Psoas muscle (tissue), 8 donors: Measurements from ENCODE around the gene NQO1. TPM values are rescaled to one million over a fixed set of nuclear protein-coding genes. Genes with fewer than 3 reads are reported as not detected.

Experiments used
- ATAC-seq, 4 donors: fragments of 200-7000 bp; cut with Tn5 transposase; one replicate each; pipeline ENCODE4 v1.9.1; 2020; ENCODE audit warnings: moderate library complexity in 3 of 4, mild to moderate bottlenecking in 2 of 4
- DNase-seq, 2 donors: peaks; one replicate each; pipeline ENCODE4 v3.0.0-alpha.2; 2020
- H3K27ac ChIP-seq: fragments of 200-600 bp; one replicate; pipeline ENCODE4 v1.8.0; 2022
- H3K27me3 ChIP-seq, 3 donors: fragments of 200-600 bp in 1 of 3; one replicate each; pipeline versions ENCODE4 v1.6.1 to v1.8.0; 2013 to 2022; ENCODE audit warnings: low read length in 2 of 3, mild to moderate bottlenecking in 2 of 3, moderate library complexity in 1 of 3; ENCODE audit not compliant: insufficient read depth in 3 of 3
- H3K36me3 ChIP-seq, 2 donors: fragments of 200-600 bp in 1 of 2; one replicate each; pipeline versions ENCODE4 v1.6.1 to v1.8.0; 2013 to 2022; ENCODE audit warnings: low read depth in 1 of 2, mild to moderate bottlenecking in 1 of 2, moderate library complexity in 1 of 2; ENCODE audit not compliant: insufficient read depth in 1 of 2
- H3K4me1 ChIP-seq: fragments of 200-600 bp; one replicate; pipeline ENCODE4 v1.8.0; 2022
- H3K4me3 ChIP-seq: fragments of 200-600 bp; one replicate; pipeline ENCODE4 v1.8.0; 2022; ENCODE audit warnings: mild to moderate bottlenecking
- H3K9me3 ChIP-seq: fragments of 200-600 bp; one replicate; pipeline ENCODE4 v1.8.0; 2022
- CTCF ChIP-seq: fragments of 200-600 bp; IDR thresholded peaks from one replicate; pipeline ENCODE4 v1.8.0; 2022; ENCODE audit warnings: antibody characterized with exemption
- WGBS, 3 donors: extraction: QIAGEN DNeasy Blood & Tissue Kit; methylation state at CpG; one replicate each; pipeline versions ENCODE4 v1.1.6 to v1.1.7; 2013; 5-methylcytosine and 5-hydroxymethylcytosine counted together
- intact Hi-C, 2 donors: fragments of 100-400 bp; cut with DNase I; formaldehyde crosslinking; loops; one replicate each; pipeline versions ENCODE4 v1.11.0 to v1.14.2; 2022
- polyA plus RNA-seq, 3 donors: library from polyadenylated mRNA; stranded (reverse); fragments of 200-250 nt; gene quantifications; one replicate each; pipeline ENCODE4 v1.2.3, GENCODE V29; 2013
- total RNA-seq, 4 donors: library from RNA; stranded (reverse); fragmentation: NEBNext Ultra II Directional in 2 of 4; extraction: Animal tissue kit (Norgen Biotek cat#: 25700) in 2 of 4; gene quantifications; one replicate each; pipeline versions ENCODE4 v1.2.1 to v1.2.4, GENCODE V29; 2021 to 2023
- donor health status: healthy with polysubstance abuse.
- donor health status: DM: no; HTN: no; CAD: no; lungs with moderate emphysema.
- donor health status: Bipolar disorder and iron deficiency.
- donor health status: healthy.
- donor health status: DM: yes; HTN: yes; CAD: no.
- donor health status: DM: no; HTN: no; CAD: no.
- donor health status: DM: no; HTN: no; CAD: no.
- donor health status: DM: yes; HTN: yes; CAD: no.

Gene NQO1
- total and polyA plus RNA-seq, 7 donors = 12.1 to 186 (median 47.1) TPM

GRCh38 chr16:69720822-69721430, 5.4 kb downstream of the NQO1 start:
- H3K36me3 ChIP-seq = peaks cover 0 to 58% of the 10 kb centered on the region in 2 donors
- no peaks in the 10 kb centered on the region for H3K9me3 ChIP-seq
- intact Hi-C loops = no loop called here
- H3K4me1 ChIP-seq = peaks cover 11% of the 10 kb centered on the region
- no peak overlapping the region for H3K27ac ChIP-seq
- no peak for TF ChIP-seq CTCF
- WGBS, 3 donors = 89 to 94% (median 91%) methylated on average over 10 of the region's 10 CpGs
- DNase-seq (no peak), ATAC-seq (no peak)
- no peaks in the 10 kb centered on the region for H3K27me3 ChIP-seq
- H3K4me3 ChIP-seq = no peak overlapping the region

GRCh38 chr16:69718111-69718764, 8.1 kb downstream of the NQO1 start:
- Histone ChIP-seq H3K4me3 (no peak overlapping the region), H3K9me3 (no peaks in the 10 kb centered on the region), H3K27ac (no peak overlapping the region), H3K36me3 (peaks cover 0 to 78% of the 10 kb centered on the region in 2 donors), H3K27me3 (no peaks in the 10 kb centered on the region), H3K4me1 (no peaks in the 10 kb centered on the region)
- DNase-seq (no peak), ATAC-seq (no peak)
- TF ChIP-seq CTCF = no peak
- intact Hi-C loops = no loop called here
- WGBS, 3 donors = 81 to 86% (median 84%) methylated on average over 10 of the region's 10 CpGs

GRCh38 chr16:69717066-69717465, 9.3 kb downstream of the NQO1 start:
- Histone ChIP-seq H3K4me3 (no peak overlapping the region), H3K36me3 (peaks cover 0 to 79% of the 10 kb centered on the region in 2 donors), H3K4me1 (no peaks in the 10 kb centered on the region), H3K27me3 (no peaks in the 10 kb centered on the region), H3K9me3 (no peaks in the 10 kb centered on the region), H3K27ac (no peak overlapping the region)
- intact Hi-C loops = no loop called here
- ATAC-seq = no peak
- no peak for DNase-seq
- TF ChIP-seq CTCF = no peak
- WGBS, 3 donors = 87 to 90% (median 88%) methylated on average over 6 of the region's 6 CpGs

GRCh38 chr16:69712914-69713581, 13.3 kb downstream of the NQO1 start:
- intact Hi-C loops = no loop called here
- Histone ChIP-seq H3K9me3 (no peaks in the 10 kb centered on the region), H3K4me3 (no peak overlapping the region), H3K36me3 (peaks cover 0 to 92% of the 10 kb centered on the region in 2 donors), H3K27me3 (no peaks in the 10 kb centered on the region), H3K27ac (no peak overlapping the region), H3K4me1 (no peaks in the 10 kb centered on the region)
- ATAC-seq (no peak), DNase-seq (no peak)
- no peak for TF ChIP-seq CTCF
- 86 to 91% (median 88%) methylated on average over 9 of the region's 9 CpGs for WGBS, 3 donors
